ENCODE measurements around the gene ANK2.
A peak's percentile ranks its signal among the peaks of the same experiment; 100 is the strongest.

Gene ANK2

DNA sequence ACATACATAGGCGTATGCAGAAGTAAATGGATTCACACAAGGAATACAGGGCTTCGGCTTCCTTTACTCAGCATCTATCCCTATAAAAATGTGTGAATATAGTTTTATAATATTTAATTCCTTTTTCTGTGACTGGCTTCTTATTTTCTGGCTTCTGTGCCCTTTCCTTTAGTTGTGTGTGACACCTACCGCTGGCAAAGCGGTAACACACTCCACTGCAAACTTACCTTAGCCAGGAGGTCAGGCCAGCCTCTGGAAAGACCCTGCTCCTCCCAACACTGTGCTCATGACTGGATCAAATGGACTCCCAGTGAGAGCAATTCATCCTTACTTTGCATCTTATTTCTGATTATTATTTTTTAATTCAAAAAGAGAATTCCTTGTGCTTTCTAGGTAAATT, 244.2 kb downstream of the ANK2 start:
- no peak for DNase-seq

DNA sequence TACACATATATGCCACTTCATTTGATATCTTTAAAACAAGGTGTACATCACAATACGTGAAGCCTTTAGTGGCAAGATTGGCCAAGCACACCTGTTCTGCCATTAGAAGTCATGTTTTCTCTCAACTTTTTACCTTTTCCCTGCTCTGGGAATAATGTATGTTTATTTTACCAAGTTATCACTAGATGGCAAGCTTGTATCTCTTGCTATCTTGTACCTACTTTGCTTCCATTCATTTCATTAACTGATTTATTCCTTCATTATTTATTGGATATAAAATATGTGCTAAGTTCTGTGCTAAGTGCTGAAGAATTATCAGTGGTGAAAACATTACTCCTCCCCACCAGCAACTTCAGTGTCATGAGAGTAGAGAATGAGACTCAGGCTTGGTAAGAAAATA, 245.5 kb downstream of the ANK2 start:
- DNase-seq = no peak

DNA sequence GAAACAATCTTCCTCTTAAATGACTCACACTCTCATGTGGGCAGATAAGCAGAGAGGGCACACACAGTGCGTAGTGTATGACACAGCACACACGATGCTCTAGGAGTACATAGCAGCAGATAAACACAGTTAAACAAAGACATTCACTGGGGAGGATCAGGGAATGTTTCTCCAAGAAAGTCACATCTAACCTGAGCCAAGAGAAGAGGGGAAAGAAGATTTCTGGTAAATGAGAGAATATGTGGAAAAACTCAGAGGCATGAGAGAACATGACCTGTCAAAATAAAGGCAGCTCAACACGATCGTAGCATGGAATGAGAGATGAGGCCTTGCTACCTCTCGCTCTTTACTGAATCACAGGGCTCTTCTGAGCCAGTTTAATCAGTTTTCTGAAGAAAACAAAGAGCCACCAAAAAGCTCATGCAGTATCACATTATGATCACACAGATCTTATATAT, 251.0 kb downstream of the ANK2 start:
- no peak for DNase-seq

DNA sequence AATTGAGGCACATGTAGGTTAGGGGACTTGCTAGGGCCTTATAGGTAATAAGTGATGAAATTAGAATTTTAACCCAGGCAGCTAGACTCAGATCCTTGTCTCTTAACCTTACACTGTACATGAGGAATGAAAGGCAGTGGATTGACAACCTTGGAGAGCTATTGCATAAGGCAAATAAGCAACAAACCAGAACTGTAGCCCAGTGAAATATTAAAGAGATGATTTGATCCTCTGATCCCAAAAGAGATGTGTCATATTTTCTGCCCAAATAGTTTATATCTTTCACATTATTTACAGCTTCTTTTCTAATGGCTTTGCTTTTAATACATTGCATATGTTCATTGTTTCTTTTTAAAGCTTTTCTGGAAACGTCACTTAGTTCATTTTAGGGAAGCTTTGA, 252.6 kb downstream of the ANK2 start:
- no peak for DNase-seq

DNA sequence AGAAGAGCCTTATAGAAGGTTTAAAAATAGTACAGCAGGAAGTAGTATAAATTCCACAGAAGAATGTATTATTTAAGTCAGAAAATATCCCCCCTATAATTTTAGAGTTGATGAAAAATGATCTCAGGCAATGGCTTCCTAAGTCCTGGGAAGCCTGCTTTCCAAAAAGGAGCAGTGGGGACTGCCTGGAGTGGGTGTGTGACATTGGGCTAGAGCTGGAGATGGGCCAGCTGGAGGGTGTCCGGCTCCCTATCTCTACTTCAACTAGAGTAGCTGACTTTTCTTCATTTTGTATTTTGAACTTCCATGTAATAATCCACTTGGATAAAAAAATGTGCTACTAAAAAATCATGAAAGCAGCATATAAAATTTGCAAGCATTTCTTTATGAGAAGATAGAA, 253.9 kb downstream of the ANK2 start:
- DNase-seq = no peak

DNA sequence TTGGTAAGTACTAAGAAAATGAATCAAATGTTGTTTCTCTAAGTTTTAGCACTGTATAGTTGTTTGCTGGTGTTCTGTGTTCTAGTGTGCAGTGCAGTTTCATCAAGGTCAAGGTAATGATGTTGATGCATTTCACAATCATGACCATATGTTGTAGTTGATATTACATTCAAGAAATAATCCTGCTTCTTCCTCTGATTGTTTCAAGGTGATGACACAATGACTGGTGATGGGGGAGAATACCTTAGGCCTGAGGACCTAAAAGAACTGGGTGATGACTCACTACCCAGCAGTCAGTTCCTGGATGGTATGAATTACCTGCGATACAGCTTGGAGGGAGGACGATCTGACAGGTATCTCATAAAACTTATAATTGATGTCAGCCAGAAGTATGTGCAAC, 261.6 kb downstream of the ANK2 start:
- no peak for DNase-seq

DNA sequence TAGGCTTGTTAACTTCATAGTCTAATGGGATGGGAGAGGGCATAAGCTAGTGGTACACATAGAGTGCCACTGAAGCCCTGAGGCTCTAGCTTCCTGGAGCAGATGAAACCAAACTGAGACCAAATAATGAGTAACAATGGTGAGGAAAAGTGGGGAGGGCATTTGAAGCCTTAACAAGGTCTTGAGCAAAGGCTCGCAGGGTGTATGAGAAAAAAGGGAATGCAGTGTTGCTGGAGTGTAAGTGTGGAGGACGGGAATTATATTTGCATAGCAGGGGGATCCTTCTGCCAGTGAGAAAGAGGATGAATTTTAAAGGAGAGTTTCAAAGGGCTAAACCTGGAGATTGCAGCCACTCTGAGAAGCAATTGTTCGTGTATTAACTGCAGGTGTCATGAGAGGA, 263.1 kb downstream of the ANK2 start:
- DNase-seq = no peak

DNA sequence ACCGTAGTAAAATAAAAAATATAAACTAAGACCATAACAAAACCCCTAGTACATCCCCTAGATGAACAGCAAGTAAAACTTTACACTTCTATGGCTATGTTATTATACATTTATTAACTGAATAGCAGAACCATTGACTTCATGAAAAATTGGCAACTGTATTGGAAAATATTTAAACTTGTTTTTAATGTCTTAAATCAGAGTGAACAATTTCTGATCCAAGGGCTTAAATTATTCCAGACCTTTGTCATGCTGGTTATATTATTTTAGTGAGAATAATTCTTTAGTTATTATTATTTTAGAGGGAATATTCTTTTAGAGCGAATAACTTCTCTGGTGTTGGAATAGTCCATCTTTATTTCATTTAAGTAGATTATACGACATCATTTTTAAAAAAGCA, 265.0 kb downstream of the ANK2 start:
- no peak for DNase-seq

DNA sequence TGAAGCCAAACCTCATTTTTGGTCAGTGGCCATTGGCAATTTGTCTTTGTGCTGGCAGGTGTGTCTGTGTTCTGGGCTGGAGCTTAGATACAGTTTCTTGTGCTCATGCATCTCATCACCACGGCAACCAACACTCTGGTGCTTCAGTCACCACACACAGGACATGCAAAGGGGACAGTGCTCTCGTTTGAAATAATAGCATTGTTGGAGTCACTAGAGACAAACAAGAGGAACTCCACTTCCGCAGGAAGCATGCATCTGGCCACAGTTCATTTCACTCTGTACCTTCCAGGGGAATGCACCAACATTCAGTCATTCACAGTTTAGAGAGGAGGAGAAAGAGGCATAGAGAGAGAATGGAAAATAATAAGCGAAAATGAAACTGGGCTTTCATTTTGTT, 267.4 kb downstream of the ANK2 start:
- DNase-seq = no peak

DNA sequence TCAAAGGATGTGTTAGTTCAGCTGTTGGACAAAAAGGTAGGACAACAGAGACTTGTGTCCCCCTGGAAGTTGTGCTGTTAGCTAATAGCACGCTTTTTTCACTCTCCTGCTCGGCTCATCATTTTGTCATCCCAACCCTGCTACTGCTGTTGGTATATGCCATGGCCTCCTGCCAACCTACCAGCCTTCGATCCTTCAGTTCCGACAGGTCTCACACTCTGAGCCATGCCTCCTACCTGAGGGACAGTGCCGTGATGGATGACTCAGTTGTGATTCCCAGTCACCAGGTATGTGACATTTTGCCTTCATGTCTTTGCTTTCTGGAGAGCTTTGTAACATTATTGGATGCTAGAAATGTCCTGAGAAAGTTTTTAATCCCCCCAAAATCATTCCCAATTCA, 268.1 kb downstream of the ANK2 start:
- no peak for DNase-seq

DNA sequence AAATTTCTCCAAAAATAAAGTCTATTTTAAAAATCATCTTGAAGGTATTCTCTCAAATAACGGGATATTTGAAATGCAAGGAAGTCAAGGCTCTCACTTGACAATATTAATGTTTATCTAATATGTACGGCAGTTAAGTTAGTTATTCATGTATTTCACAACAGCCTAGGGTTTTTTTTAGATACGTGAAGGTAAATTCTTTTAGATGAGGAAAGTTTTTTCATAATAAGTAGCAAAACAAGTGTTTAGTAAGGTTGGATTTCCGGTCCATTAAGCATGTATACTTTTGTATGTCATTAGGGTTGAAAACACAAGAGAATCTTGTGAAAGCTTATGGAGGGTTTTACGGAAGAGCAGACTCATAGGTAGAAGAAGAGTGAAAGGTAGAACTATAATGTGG, 273.3 kb downstream of the ANK2 start:
- DNase-seq = no peak

DNA sequence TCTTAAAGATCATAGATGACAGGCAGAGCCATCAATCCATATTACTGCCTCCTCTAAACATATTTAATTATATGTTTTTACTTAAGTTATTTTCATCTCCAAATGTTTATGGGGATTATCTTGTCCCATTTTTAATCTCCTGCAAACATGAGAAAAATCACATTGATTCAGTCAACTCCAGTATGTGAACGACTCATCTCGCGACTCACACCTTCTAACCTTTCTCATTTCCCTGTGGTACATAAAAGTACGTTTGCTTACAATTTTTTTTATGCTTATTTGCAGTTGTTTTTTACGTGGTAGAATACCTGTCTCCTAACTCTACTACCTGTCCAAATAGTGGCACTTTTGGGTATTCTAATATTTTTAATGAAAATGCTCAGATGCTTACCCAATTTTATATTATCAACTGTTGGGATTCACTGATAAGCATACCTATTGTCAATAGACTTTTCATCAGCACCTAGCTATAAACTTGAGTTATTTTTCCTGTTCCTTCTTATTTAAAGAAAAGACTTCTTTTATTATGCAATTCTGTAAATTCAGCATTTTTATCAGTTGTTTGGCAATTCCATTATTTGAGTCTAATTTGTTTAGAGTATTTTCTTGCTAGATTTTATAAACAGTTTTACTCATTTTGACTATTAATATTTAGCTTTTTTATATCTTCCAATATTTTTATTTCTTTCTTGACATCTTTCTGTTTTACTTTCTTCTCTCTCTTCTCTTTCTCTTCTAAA, 276.6 kb downstream of the ANK2 start:
- no peak for DNase-seq

DNA sequence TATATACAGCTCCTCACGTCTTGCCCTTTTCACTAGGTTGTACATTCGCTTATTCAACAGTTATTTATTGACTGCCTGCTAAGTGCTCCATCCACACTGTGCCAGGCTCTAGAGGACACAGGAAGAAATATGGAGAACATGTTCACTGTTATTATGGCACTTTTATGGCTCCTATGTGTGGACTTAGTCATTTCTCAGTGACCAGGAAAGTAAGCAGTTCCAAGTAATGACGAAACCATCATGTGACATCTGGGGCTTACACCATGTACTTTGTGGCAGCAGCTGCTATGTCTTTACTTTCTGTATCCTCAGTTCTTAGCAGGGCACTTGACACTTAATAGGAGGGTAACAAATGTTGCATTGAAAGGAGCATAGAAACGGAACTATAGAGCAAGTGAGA, 278.0 kb downstream of the ANK2 start:
- DNase-seq = no peak

DNA sequence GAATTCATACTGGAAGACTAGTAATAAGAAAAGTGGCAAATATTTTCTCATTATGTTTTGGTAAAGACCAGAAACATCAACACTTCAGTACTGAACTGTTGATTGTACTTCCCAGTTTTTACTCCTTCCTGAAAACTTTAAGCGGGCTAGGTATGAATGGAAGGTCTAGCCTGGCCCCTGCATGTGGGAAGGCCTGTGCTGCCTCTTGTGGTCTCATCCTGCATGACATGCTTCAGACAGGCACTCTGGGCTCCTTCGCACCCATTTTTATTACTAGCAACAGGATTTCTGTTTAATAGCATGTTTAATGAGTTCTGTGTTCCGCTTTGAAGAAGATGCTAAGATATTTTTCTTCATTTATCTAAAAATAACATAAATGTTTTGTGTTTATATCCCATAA, 279.1 kb downstream of the ANK2 start:
- DNase-seq = no peak

DNA sequence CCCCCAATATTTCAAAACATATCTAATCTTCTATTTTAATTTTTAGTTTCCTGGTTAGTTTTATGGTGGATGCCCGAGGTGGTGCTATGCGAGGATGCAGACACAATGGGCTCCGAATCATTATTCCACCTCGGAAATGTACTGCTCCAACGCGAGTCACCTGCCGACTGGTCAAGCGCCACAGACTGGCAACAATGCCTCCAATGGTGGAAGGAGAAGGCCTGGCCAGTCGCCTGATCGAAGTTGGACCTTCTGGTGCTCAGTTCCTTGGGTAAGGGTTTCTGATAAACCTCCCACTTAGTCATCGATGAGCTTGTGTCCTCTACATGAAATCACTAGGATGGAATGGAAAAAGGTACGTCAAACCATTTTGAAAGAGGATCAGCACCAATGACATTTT, 280.7 kb downstream of the ANK2 start:
- DNase-seq = no peak

DNA sequence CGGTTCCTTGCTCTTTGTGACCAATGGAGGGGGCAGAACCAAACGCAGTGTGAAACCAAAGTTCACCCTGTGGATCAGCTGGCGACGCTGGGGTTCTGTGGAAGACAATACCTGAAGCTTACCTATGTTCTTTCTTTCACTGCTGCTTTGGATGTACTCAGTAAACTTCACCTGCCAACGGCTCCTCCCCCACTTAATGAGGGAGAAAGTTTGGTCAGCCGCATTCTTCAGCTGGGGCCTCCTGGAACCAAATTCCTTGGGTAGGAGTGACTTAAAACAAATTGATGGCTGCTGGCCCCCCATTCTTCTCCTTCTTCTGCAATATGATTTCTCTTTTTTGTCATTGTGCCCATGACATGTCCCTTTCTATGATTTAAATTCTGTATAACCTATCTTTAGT, 282.4 kb downstream of the ANK2 start:
- no peak for DNase-seq

DNA sequence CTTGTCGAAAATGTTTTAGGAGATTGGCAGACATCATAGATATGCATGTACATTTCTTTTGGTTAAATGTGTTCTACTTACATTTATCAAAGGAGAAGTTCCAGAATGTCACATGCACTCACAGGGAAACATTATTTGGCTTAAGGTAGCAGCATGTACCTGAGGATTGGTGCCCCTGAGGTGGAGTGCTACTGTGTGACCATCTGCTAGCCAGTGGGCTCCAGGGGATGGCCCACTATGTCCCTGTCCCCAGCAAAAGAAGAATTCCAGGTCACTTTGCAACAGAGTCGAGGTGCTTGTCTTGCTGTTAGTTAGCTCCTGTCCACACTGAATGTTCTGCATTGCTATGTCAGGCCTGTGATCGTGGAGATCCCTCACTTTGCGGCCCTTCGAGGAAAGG, 283.2 kb downstream of the ANK2 start:
- DNase-seq = no peak

DNA sequence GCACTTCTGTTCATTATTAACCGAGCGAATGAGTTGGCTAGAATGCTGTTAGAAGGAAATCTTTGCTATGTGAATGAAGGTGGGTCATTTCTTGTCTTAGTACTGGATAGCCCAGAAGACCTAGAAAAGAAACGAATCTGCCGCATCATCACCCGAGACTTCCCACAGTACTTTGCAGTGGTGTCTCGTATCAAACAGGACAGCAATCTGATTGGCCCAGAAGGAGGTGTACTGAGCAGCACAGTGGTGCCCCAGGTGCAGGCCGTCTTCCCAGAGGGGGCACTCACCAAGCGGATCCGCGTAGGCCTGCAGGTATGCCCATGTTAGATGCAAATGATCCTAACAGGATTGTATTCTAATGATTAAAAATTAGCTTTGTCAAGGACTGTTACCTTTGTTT, 286.3 kb downstream of the ANK2 start:
- DNase-seq = no peak

DNA sequence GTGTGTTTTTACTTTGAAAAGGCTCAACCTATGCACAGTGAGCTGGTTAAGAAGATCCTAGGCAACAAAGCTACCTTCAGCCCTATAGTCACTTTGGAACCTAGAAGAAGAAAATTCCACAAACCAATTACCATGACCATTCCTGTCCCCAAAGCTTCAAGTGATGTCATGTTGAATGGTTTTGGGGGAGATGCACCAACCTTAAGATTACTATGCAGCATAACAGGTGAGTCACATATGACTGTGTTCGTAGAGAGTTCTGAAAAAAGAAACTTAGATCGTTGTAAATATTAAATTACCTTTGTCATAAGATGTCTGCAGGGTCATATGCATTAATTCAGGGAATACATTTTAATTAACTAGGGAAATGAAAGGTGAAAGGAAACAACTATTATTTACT, 287.1 kb downstream of the ANK2 start:
- no peak for DNase-seq

DNA sequence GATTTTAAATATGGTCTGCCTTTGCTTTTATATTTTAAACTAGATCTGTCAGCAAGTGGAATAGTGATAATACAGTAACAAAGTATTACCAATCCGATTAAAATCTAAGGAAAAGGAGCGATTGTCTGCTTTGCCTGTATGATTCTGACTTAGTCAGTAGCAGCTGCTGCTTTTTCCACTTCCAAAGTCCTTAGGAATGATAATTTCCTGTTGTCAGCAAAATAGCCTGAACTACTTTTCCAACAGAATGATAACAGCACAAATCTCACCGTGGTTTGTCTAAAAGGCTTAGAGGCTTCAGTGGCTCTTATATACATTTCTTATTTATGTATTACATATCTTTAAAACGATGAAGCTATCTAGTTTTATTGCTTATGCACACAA, 290.0 kb downstream of the ANK2 start:
- no peak for DNase-seq

DNA sequence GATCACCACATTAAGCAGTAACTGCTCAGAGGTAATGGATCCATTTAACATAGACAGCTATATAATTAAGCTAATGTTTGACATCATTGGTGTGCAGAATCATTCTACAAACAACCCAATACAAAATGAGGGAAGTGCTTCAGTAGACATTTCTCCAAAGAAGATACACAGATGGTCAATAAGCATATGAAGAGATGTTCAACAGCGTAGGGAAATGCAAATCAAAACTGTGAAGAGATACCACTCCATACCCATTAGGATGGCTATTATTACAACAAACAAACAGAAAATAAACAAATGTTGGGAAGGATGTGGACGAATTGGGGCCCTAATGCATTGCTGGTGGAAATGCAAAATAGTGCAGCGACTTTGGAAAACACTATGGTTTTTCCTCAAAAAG, 294.6 kb downstream of the ANK2 start:
- no peak for DNase-seq

DNA sequence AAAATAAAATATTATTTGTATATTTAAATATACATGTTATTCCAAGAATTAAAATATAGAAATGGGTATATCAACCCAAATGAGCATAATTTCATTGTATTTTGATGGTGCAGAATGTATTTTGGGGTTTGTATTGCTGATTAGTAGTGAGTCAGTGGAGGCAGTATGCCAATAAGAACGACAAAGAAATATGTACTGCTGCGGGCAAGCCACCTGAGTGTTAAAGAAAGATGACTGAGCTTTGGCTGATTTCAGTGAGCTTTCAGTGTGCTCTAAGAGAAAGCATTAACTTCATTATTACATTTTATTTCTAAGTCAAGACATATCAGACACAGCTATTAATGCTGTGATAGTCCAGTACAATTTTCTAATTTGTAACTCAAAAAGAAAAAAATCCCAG, 297.8 kb downstream of the ANK2 start:
- DNase-seq = no peak

DNA sequence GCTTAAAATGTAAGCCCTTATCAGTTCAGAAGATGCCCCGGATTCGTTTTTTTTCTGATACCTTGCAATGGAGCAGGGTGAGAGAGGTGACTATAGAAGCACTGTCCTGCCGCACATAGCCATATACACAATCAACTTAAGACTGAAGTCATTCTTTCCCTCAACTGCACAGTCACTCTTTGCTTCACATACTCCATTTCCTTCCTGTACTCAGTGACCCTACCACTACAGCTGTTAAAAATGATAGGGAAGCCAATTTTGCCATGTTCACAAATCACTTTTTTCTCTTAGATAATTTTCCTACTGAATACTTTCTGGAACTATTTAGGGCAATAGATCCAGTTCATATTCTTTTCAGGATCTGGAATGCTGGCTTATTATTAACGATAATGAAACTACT, 300.0 kb downstream of the ANK2 start:
- no peak for DNase-seq

DNA sequence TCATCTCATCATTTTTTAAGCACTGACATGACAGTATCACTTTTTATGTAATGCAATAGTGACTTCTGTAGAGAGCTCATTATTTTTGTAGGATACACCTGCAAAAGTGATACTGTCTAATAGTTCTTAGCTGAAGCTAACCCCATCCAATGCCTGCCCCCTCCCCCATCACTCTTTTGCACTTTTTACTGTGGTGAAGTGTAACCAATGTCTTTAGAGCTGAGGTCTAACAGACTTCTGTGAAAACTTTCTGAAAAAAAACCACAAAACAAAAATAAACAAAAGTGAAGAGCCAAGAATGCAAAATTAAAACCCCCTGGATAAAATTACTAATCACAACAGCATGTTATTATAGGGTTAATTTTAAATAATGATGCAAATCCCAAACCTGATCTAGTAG, 301.1 kb downstream of the ANK2 start:
- no peak for DNase-seq

DNA sequence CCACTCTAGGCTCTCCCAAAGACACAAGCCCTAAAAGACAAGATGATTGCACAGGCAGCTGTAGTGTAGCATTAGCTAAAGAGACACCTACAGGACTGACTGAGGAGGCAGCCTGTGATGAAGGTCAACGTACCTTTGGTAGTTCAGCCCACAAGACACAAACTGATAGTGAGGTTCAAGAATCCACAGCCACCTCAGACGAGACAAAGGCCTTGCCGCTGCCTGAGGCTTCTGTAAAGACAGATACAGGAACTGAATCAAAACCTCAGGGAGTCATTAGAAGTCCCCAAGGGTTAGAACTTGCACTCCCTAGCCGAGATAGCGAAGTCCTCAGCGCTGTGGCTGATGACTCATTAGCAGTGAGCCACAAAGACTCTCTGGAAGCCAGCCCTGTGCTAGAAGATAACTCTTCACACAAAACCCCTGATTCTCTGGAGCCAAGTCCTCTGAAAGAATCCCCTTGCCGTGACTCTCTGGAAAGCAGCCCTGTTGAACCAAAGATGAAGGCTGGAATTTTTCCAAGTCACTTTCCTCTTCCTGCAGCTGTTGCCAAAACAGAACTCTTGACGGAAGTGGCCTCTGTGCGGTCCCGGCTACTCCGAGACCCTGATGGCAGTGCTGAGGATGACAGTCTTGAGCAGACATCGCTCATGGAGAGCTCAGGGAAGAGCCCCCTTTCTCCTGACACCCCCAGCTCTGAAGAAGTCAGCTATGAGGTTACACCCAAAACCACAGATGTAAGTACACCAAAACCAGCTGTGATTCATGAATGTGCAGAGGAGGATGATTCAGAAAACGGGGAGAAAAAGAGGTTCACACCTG, 306.3 kb downstream of the ANK2 start:
- peak; percentile 3 for DNase-seq
